ENCODE data around the gene EHD1. TPM values are rescaled to one million over a fixed set of nuclear protein-coding genes. Genes with fewer than 3 reads are reported as not detected.

The EHD1 gene
- total RNA-seq, 4 donors from 2014 or later, result 29.5 to 44.0 (median 31.8) TPM

DNA sequence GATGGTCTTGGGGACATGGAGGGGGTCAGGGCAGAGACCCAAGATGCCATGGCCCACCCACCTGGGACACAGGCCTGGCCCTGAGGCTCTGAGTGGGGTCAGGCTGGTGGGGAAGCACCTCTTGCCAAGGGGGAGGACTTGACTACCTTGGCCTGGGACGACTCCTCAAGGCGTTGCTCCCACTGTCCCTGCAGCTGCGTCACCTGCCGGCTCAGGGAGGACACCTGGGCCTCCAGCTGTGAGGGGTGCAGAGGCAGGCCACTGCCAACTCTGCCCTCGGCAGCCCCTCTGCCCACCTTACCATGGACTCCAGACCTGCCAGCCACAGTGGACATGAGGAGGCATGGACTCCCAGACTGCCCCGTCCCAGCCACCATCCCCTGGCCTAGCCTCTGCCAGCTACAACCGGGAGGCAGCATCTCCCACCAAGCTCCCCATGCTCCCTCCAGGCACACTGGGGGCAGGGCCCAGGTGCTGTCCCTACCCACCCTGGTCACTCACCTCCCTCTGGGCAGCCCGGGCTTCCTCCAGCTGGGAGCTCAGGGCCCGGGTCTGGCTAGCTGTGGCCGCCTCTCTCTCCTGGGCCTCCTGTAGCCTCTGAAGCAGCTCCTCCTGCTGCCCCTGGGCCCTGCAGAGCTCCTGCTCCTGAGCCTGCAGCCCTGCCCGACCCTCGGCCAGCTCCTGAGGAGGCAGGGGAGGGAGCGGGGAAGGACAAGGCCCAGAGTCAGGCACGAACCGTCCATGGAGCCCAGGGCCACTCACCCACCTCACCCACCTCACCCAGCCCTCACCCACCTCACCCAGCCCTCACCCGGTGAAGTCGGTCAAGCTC, 42.6 kb downstream of the EHD1 start:
- H3K4me1 ChIP-seq, result peaks cover 4 to 35% (median 6%) of the 10 kb centered on the region in 3 donors
- H3K9me3 ChIP-seq, result no peaks in the 10 kb centered on the region
- WGBS, 2 donors, result 78 to 81% methylated on average over 4 to 6 of the region's 17 CpGs
- H3K4me3 ChIP-seq, result no peak overlapping the region
- TF ChIP-seq POLR2A (IDR thresholded peaks at IDR 0.05), result no peak
- TF ChIP-seq, protein P1, sequence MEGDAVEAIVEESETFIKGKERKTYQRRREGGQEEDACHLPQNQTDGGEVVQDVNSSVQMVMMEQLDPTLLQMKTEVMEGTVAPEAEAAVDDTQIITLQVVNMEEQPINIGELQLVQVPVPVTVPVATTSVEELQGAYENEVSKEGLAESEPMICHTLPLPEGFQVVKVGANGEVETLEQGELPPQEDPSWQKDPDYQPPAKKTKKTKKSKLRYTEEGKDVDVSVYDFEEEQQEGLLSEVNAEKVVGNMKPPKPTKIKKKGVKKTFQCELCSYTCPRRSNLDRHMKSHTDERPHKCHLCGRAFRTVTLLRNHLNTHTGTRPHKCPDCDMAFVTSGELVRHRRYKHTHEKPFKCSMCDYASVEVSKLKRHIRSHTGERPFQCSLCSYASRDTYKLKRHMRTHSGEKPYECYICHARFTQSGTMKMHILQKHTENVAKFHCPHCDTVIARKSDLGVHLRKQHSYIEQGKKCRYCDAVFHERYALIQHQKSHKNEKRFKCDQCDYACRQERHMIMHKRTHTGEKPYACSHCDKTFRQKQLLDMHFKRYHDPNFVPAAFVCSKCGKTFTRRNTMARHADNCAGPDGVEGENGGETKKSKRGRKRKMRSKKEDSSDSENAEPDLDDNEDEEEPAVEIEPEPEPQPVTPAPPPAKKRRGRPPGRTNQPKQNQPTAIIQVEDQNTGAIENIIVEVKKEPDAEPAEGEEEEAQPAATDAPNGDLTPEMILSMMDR (IDR thresholded peaks at IDR 0.05), result no peak
- peak overlapping the region; percentile 62 to 78 (median 72) for H3K27ac ChIP-seq
- peaks cover 10 to 97% (median 37%) of the 10 kb centered on the region in 3 donors for H3K36me3 ChIP-seq
- H3K27me3 ChIP-seq, result no peaks in the 10 kb centered on the region
- intact Hi-C loops (cut with DNase I), result no loop called here
- DNase-seq, result no peak

GRCh38 chr11:64834723-64835615, 43.5 kb downstream of the EHD1 start:
- H3K4me3 ChIP-seq, result no peak overlapping the region
- 62 to 74% methylated on average over 9 to 14 of the region's 29 CpGs for WGBS, 2 donors
- H3K27ac ChIP-seq, result peak overlapping the region; percentile 62 to 78 (median 72)
- peaks cover 10 to 97% (median 42%) of the 10 kb centered on the region in 3 donors for H3K36me3 ChIP-seq
- DNase-seq, result no peak
- TF ChIP-seq, protein P1 (IDR thresholded peaks at IDR 0.05), result no peak
- TF ChIP-seq POLR2A (IDR thresholded peaks at IDR 0.05), result no peak
- no peaks in the 10 kb centered on the region for H3K9me3 ChIP-seq
- intact Hi-C loops (cut with DNase I), result no loop called here
- no peaks in the 10 kb centered on the region for H3K27me3 ChIP-seq
- H3K4me1 ChIP-seq, result peaks cover 4 to 31% (median 6%) of the 10 kb centered on the region in 3 donors

- 90 to 96% methylated on average over 4 of the region's 25 CpGs for WGBS, 2 donors
- H3K4me1 ChIP-seq, result peaks cover 4 to 31% (median 6%) of the 10 kb centered on the region in 3 donors
- H3K27ac ChIP-seq, result no peak overlapping the region
- intact Hi-C loops (cut with DNase I), result no loop called here
- H3K27me3 ChIP-seq, result no peaks in the 10 kb centered on the region
- H3K36me3 ChIP-seq, result peaks cover 13 to 97% (median 42%) of the 10 kb centered on the region in 3 donors
- no peaks in the 10 kb centered on the region for H3K9me3 ChIP-seq
- no peak overlapping the region for H3K4me3 ChIP-seq
- no peak for TF ChIP-seq POLR2A (IDR thresholded peaks at IDR 0.05)
- TF ChIP-seq, protein P1 (IDR thresholded peaks at IDR 0.05), result no peak
- DNase-seq, result no peak
Measured at GRCh38 chr11:64834031-64834722, 44.2 kb downstream of the EHD1 start.

DNA sequence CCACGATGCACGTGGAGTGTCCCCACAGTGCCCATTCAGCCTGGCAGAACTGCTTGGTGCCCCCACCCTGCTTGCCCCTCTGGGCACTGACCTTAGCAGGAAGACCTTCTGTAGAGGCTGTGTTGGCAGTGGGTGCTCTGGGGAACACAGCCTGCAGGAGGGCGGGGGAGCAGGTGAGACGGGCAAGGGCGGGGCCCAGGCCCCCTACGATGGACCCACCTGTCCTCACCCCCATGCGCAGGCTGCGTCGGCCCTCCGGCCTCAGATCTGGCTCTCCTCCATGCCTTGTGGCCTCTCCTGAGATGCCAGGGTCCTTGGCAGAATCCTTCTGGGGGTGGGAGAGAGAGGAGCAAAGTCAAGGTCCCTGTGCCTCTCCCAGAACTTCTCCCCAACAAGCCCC, 44.9 kb downstream of the EHD1 start:
- Histone ChIP-seq H3K27me3 (no peaks in the 10 kb centered on the region), H3K36me3 (peaks cover 13 to 97% (median 38%) of the 10 kb centered on the region in 3 donors), H3K9me3 (no peaks in the 10 kb centered on the region), H3K4me1 (peaks cover 4 to 31% (median 6%) of the 10 kb centered on the region in 3 donors), H3K4me3 (no peak overlapping the region), H3K27ac (no peak overlapping the region)
- no peak for DNase-seq
- intact Hi-C loops (cut with DNase I), result no loop called here
- WGBS, 2 donors, result no CpG with 5 or more reads among the region's 10 CpGs
- no peak for TF ChIP-seq POLR2A (IDR thresholded peaks at IDR 0.05)
- TF ChIP-seq, protein P1 (IDR thresholded peaks at IDR 0.05), result no peak

Data from esophagus squamous epithelium (tissue), 5 donors.